NCI-H510A treated with DMSO at 0.1 percent for 48 hours (cell line): ENCODE data around the gene ZFPM1.

ENCODE experiments used
- DNase-seq: peaks from one replicate; lab custom pipeline; 2025; lab: John Stamatoyannopoulos, UW

ZFPM1 gene

GRCh38 chr16:88540346-88540977 lies 87.4 kb downstream of the ZFPM1 start:
- no peak for DNase-seq

GRCh38 chr16:88541831-88542616 lies 88.9 kb downstream of the ZFPM1 start:
- DNase-seq = no peak

- no peak for DNase-seq
Measured at GRCh38 chr16:88543230-88543813, 90.2 kb downstream of the ZFPM1 start.

GRCh38 chr16:88545781-88546180 lies 92.7 kb downstream of the ZFPM1 start:
- DNase-seq = no peak

GRCh38 chr16:88548131-88548874 lies 95.2 kb downstream of the ZFPM1 start:
- DNase-seq = no peak

GRCh38 chr16:88548985-88549384 lies 95.9 kb downstream of the ZFPM1 start:
- DNase-seq = no peak

- no peak for DNase-seq
Measured at GRCh38 chr16:88549671-88550245, 96.7 kb downstream of the ZFPM1 start.

- DNase-seq = no peak
Measured at GRCh38 chr16:88550246-88550661, 97.2 kb downstream of the ZFPM1 start.

GRCh38 chr16:88552166-88552565 lies 99.1 kb downstream of the ZFPM1 start:
- no peak for DNase-seq

GRCh38 chr16:88552815-88553214 lies 99.7 kb downstream of the ZFPM1 start:
- DNase-seq = no peak

- DNase-seq = no peak
Measured at GRCh38 chr16:88553739-88554138, 100.7 kb downstream of the ZFPM1 start.

- no peak for DNase-seq
Measured at GRCh38 chr16:88554711-88555264, 101.7 kb downstream of the ZFPM1 start.

GRCh38 chr16:88556294-88556988 lies 103.4 kb downstream of the ZFPM1 start:
- no peak for DNase-seq

GRCh38 chr16:88558457-88559442 lies 105.7 kb downstream of the ZFPM1 start:
- DNase-seq = peak; percentile 66

- DNase-seq = no peak
Measured at GRCh38 chr16:88560714-88561484, 107.8 kb downstream of the ZFPM1 start.

GRCh38 chr16:88561485-88562359 lies 108.6 kb downstream of the ZFPM1 start:
- DNase-seq = peak; percentile 44

- DNase-seq = no peak
Measured at GRCh38 chr16:88566158-88566557, 113.1 kb downstream of the ZFPM1 start.
